HEK293T (cell line): Measurements from ENCODE around the gene FBXO10.

Source experiments
- FOXK2 ChIP-seq: fragments of 450-650 bp; IDR thresholded peaks from 2 replicates; pipeline ENCODE4 v1.6.1; 2016; ENCODE audit warnings: mild to moderate bottlenecking
- NFRKB ChIP-seq: fragments of 450-650 bp; IDR thresholded peaks from 2 replicates; pipeline ENCODE4 v1.6.1; 2016; ENCODE audit warnings: mild to moderate bottlenecking, moderate library complexity
- SP1 ChIP-seq: fragments of 450-650 bp; IDR thresholded peaks from 2 replicates; pipeline ENCODE4 v1.6.1; 2017
- TARDBP ChIP-seq: fragments of 450-650 bp; IDR thresholded peaks from 2 replicates; pipeline ENCODE4 v1.6.1; 2016

GRCh38 chr9:37602817-37603216 lies 26.6 kb upstream of the FBXO10 start:
- no peak for TF ChIP-seq SP1
- no peak for TF ChIP-seq NFRKB
- no peak for TF ChIP-seq TARDBP
- TF ChIP-seq FOXK2: no peak
